Tibial artery (tissue), 4 donors: ENCODE measurements around the gene SYTL3.
A peak's percentile ranks its signal among the peaks of the same experiment; 100 is the strongest.
"Not testable (repeated sequence)": the region's sequence is repeated elsewhere in the genome, so short reads cannot be mapped to it uniquely, and the experiment has no call there.

Experiments used
- DNase-seq, 2 donors: peaks; one replicate each; pipeline ENCODE4 v3.0.0-alpha.2; 2019
- H3K27ac ChIP-seq, 2 donors: fragments of 200-600 bp; sonication (generic) in 1 of 2; 1 replicate in 1 of 2; 2 replicates in 1 of 2; pipeline ENCODE4 v1.5.1; 2018 to 2019; ENCODE audit warnings: mild to moderate bottlenecking in 1 of 2
- H3K27me3 ChIP-seq, 2 donors: fragments of 200-600 bp; sonication (generic) in 1 of 2; one replicate each; pipeline versions ENCODE4 v1.5.1 to v1.6.0; 2016 to 2019
- H3K36me3 ChIP-seq, 3 donors: fragments of 200-600 bp; sonication (generic) in 2 of 3; one replicate each; pipeline ENCODE4 v1.5.1; 2016 to 2019; ENCODE audit warnings: mild to moderate bottlenecking in 2 of 3
- H3K4me1 ChIP-seq, 4 donors: fragments of 200-600 bp; sonication (generic) in 2 of 4; 1 replicate in 3 of 4; 2 replicates in 1 of 4; pipeline ENCODE4 v1.5.1; 2016 to 2019
- H3K4me3 ChIP-seq, 2 donors: fragments of 200-600 bp; sonication (generic) in 1 of 2; 1 replicate in 1 of 2; 2 replicates in 1 of 2; pipeline ENCODE4 v1.5.1; 2018 to 2019; ENCODE audit warnings: mild to moderate bottlenecking in 2 of 2
- H3K9me3 ChIP-seq, 3 donors: fragments of 200-600 bp; sonication (generic) in 1 of 3; one replicate each; pipeline ENCODE4 v1.5.1; 2016 to 2019
- CTCF ChIP-seq, 2 experiments: fragments of 200-600 bp in 1 of 2; fragments of 450-650 bp in 1 of 2; IDR thresholded peaks; one replicate each; pipeline ENCODE4 v1.5.1; 2017 to 2019; ENCODE audit warnings: antibody characterized with exemption in 2 of 2, mild to moderate bottlenecking in 1 of 2, moderate library complexity in 1 of 2
- intact Hi-C: fragments of 100-400 bp; cut with DNase I; formaldehyde crosslinking; loops from one replicate; pipeline ENCODE4 v1.15.0; 2023; ENCODE audit warnings: low total_unique reads

The SYTL3 gene

DNA sequence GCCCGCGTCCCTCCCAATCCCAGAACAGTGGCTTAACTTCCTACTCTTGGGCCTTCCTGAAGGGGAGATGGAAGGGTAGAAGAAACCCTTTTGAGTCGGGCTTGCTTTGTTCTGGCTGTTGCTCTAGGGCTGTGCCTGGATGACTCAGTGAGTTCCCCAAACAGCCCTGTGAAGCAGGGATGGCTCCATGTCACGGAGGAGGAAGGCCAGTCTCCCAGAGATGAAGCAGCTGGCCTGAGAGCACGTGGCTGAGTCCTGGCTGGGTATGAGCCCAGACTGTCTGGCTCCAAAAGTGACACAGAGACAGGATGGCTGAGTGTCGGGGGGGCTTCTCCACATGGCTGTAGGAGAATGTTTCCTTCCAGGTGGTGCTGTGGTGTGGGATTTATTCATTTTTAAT is 4.6 kb downstream of the SYTL3 start:
- no peak for TF ChIP-seq CTCF (IDR thresholded peaks at IDR 0.05)
- Histone ChIP-seq H3K4me3 (no peak overlapping the region), H3K4me1 (peaks cover 0 to under 1% (median 0%) of the 10 kb centered on the region in 4 donors), H3K36me3 (no peaks in the 10 kb centered on the region), H3K27ac (no peak overlapping the region), H3K9me3 (no peaks in the 10 kb centered on the region), H3K27me3 (no peaks in the 10 kb centered on the region)
- DNase-seq: peak; percentile 77 to 78
- intact Hi-C loops: no loop called here

- H3K36me3 ChIP-seq: no peaks in the 10 kb centered on the region
- no peak overlapping the region for H3K27ac ChIP-seq
- H3K9me3 ChIP-seq: no peaks in the 10 kb centered on the region
- TF ChIP-seq CTCF (IDR thresholded peaks at IDR 0.05): no peak
- H3K4me3 ChIP-seq: no peak overlapping the region
- no peaks in the 10 kb centered on the region for H3K4me1 ChIP-seq
- no peaks in the 10 kb centered on the region for H3K27me3 ChIP-seq
- intact Hi-C loops: no loop called here
- DNase-seq: peak in 1 of 2 donors; percentile 47
These were observed 5.2 kb downstream of the SYTL3 start for GRCh38 chr6:158654960-158655489.

DNA sequence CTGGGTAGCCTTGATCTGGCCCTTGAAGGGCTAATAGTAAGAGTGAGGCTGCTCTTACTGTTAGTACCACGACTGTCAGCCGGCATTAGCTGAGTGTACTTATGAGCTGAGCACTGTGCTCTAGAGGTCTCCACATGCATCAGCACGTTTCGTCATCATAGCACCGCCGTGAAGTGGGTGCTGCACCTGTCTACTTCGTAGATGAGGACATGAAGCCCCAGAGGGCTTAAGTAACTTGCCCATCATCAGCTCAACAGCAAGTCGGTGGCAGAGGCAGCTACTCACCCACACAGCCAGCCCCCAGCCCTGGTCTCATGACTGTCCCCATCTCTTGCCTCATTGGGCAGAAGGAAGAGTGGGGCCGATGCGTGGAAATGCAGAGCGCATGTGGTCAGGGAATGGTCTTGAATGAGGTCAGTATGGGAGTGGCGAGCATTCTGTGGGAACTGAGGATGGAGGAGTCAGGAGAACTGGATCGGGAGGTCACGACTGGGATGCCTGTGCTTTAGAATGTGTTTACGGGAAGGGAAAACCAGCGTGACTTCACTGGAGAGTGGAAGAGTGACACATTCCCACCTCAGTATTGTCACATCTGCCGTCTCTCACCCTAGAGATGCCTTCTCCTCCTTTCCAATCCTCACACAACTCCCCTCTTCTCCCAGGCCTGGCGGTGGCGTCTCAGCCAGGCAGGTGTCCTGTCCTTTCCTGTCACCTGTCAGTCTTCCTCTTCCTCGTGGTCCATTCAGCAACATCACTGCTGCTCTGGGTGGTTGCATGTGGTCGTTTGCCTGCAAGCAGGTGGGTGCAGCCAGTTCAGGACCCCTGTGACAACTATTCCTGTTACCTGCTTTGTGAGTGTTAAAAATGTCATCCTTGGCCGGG is 6.0 kb downstream of the SYTL3 start:
- Histone ChIP-seq H3K4me1 (no peaks in the 10 kb centered on the region), H3K36me3 (no peaks in the 10 kb centered on the region), H3K27ac (no peak overlapping the region), H3K9me3 (no peaks in the 10 kb centered on the region), H3K4me3 (no peak overlapping the region), H3K27me3 (no peaks in the 10 kb centered on the region)
- no peak for DNase-seq
- intact Hi-C loops: no loop called here
- TF ChIP-seq CTCF (IDR thresholded peaks at IDR 0.05): no peak

- H3K9me3 ChIP-seq, H3K4me3 ChIP-seq, H3K36me3 ChIP-seq, H3K27me3 ChIP-seq, DNase-seq, intact Hi-C loops, H3K27ac ChIP-seq, H3K4me1 ChIP-seq: not testable (repeated sequence)
These were observed 7.1 kb downstream of the SYTL3 start for GRCh38 chr6:158656986-158657385.

DNA sequence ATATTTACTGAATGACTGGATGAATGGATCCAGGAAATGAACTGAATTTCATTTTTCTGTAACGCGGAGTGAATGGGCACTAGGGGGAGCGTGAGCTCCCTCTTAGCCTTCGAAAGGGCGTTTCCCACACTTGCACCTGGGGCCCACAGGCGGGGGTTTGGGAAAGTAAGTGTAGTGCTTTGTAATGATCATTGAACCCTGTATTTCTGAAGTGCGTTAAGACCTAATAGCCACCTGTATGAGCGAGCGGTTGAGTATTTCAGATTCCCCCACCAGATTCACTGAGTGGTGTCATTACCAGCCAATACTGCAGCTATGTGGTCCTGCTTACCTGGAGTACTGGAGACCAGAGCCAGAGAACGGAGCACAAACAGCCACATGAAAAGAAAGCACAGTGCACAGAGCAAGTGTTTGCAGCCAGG is 10.5 kb downstream of the SYTL3 start:
- no peak for TF ChIP-seq CTCF (IDR thresholded peaks at IDR 0.05)
- H3K36me3 ChIP-seq: peaks cover 0 to 2% (median 0%) of the 10 kb centered on the region in 3 donors
- H3K4me3 ChIP-seq: no peak overlapping the region
- H3K27ac ChIP-seq: no peak overlapping the region
- H3K4me1 ChIP-seq: no peaks in the 10 kb centered on the region
- H3K27me3 ChIP-seq: no peaks in the 10 kb centered on the region
- intact Hi-C loops: no loop called here
- no peaks in the 10 kb centered on the region for H3K9me3 ChIP-seq
- no peak for DNase-seq

GRCh38 chr6:158661156-158661685 is 11.4 kb downstream of the SYTL3 start:
- no peak for DNase-seq
- no peaks in the 10 kb centered on the region for H3K27me3 ChIP-seq
- H3K36me3 ChIP-seq: peaks cover 0 to 5% (median 0%) of the 10 kb centered on the region in 3 donors
- H3K4me3 ChIP-seq: no peak overlapping the region
- H3K9me3 ChIP-seq: no peaks in the 10 kb centered on the region
- no peak overlapping the region for H3K27ac ChIP-seq
- no peak for TF ChIP-seq CTCF (IDR thresholded peaks at IDR 0.05)
- H3K4me1 ChIP-seq: no peaks in the 10 kb centered on the region
- intact Hi-C loops: no loop called here
